GM23338 (cell line): ENCODE data around the gene FGF3. TPM values are rescaled to one million over a fixed set of nuclear protein-coding genes. Genes with fewer than 3 reads are reported as not detected.

Experiments used
- ATAC-seq: fragments of 200-7000 bp; cut with Tn5 transposase; 3 replicates; pipeline ENCODE4 v1.9.1; 2020
- DNase-seq: peaks from one replicate; pipeline ENCODE4 v3.0.0-alpha.2; 2015; ENCODE audit warnings: low spot score
- H2AFZ ChIP-seq: fragments of 200-600 bp; sonication (generic); 2 replicates; pipeline ENCODE4 v1.8.0; 2016; ENCODE audit warnings: antibody characterized with exemption, mild to moderate bottlenecking, moderate library complexity
- H3F3A ChIP-seq: fragments of 200-600 bp; sonication (generic); replicated peaks from 2 replicates; pipeline ENCODE4 v1.8.0; 2017; ENCODE audit warnings: antibody characterized with exemption, mixed run types, low read depth
- H3K27ac ChIP-seq: fragments of 200-600 bp; sonication (generic); 2 replicates; pipeline ENCODE4 v1.6.1; 2016; ENCODE audit warnings: low read depth
- H3K27me3 ChIP-seq: fragments of 200-600 bp; sonication (generic); 2 replicates; pipeline ENCODE4 v1.8.0; 2016; ENCODE audit warnings: mild to moderate bottlenecking, mixed run types, moderate library complexity; ENCODE audit not compliant: insufficient read depth
- H3K36me3 ChIP-seq: fragments of 200-600 bp; sonication (generic); 2 replicates; pipeline ENCODE4 v1.8.0; 2016; ENCODE audit warnings: mild to moderate bottlenecking; ENCODE audit not compliant: insufficient read depth
- H3K4me1 ChIP-seq: fragments of 200-600 bp; sonication (generic); 2 replicates; pipeline ENCODE4 v1.8.0; 2016; ENCODE audit warnings: mild to moderate bottlenecking, moderate library complexity; ENCODE audit not compliant: insufficient read depth
- H3K4me2 ChIP-seq: fragments of 200-600 bp; sonication (generic); 2 replicates; pipeline ENCODE4 v1.7.1; 2017; ENCODE audit warnings: mixed run types
- H3K4me3 ChIP-seq: fragments of 200-600 bp; sonication (generic); 2 replicates; pipeline ENCODE4 v1.6.1; 2016; ENCODE audit warnings: mixed run types
- H3K79me2 ChIP-seq: fragments of 200-600 bp; sonication (generic); replicated peaks from 2 replicates; pipeline ENCODE4 v1.8.0; 2017; ENCODE audit warnings: mild to moderate bottlenecking; ENCODE audit not compliant: insufficient read depth
- H3K9me2 ChIP-seq: fragments of 200-600 bp; sonication (generic); 2 replicates; pipeline ENCODE4 v1.8.0; 2017; ENCODE audit not compliant: insufficient read depth
- H4K20me1 ChIP-seq: fragments of 200-600 bp; sonication (generic); replicated peaks from 2 replicates; pipeline ENCODE4 v1.8.0; 2017; ENCODE audit warnings: mild to moderate bottlenecking; ENCODE audit not compliant: insufficient read depth
- H3K27ac Mint-ChIP-seq: 2 replicates; pipeline ENCODE4 v1.8.0; 2020; ENCODE audit warnings: inconsistent platforms, mild to moderate bottlenecking, moderate library complexity, mixed read lengths
- H3K27me3 Mint-ChIP-seq: 3 replicates; pipeline ENCODE4 v1.8.0; 2022; ENCODE audit warnings: low read depth, mild to moderate bottlenecking, moderate library complexity, mixed read lengths, inconsistent platforms; ENCODE audit not compliant: insufficient read depth, poor library complexity
- H3K36me3 Mint-ChIP-seq: 3 replicates; pipeline ENCODE4 v1.8.0; 2021; ENCODE audit warnings: low read depth, mild to moderate bottlenecking, inconsistent platforms, moderate library complexity, mixed read lengths
- H3K4me1 Mint-ChIP-seq: 3 replicates; pipeline ENCODE4 v1.8.0; 2020; ENCODE audit warnings: mild to moderate bottlenecking, inconsistent platforms, mixed read lengths
- H3K4me3 Mint-ChIP-seq: 3 replicates; pipeline ENCODE4 v1.8.0; 2021; ENCODE audit warnings: moderate library complexity, mild to moderate bottlenecking, inconsistent platforms, mixed read lengths
- H3K9me3 Mint-ChIP-seq: 3 replicates; pipeline ENCODE4 v1.8.0; 2020; ENCODE audit warnings: moderate library complexity, mild to moderate bottlenecking, inconsistent platforms, mixed read lengths
- CTCF ChIP-seq, 2 experiments: fragments of 200-600 bp in 1 of 2; sonication (generic) in 1 of 2; conservative IDR thresholded peaks; 2 replicates each; pipeline versions ENCODE4 v1.5.1 to v1.6.1; 2016 to 2017; ENCODE audit warnings: antibody characterized with exemption in 2 of 2, low read depth in 2 of 2, mild to moderate bottlenecking in 2 of 2, moderate library complexity in 1 of 2
- ETS1 ChIP-seq: IDR thresholded peaks from 2 replicates; pipeline ENCODE4 v1.6.1; 2016; ENCODE audit warnings: antibody characterized with exemption
- EZH2 ChIP-seq: fragments of 200-600 bp; sonication (generic); IDR thresholded peaks from one replicate; pipeline ENCODE4 v1.8.0; 2017; ENCODE audit warnings: antibody characterized with exemption, mild to moderate bottlenecking, low read depth; ENCODE audit not compliant: unreplicated experiment
- EZH2phosphoT487 ChIP-seq: fragments of 200-600 bp; sonication (generic); IDR thresholded peaks from one replicate; pipeline ENCODE4 v1.8.1; 2018; ENCODE audit warnings: antibody characterized with exemption; ENCODE audit not compliant: unreplicated experiment
- JUNB ChIP-seq: IDR thresholded peaks from one replicate; pipeline ENCODE4 v1.6.1; 2016; ENCODE audit warnings: antibody characterized with exemption; ENCODE audit not compliant: unreplicated experiment
- NANOG ChIP-seq: IDR thresholded peaks from 2 replicates; pipeline ENCODE4 v1.6.1; 2016; ENCODE audit warnings: antibody characterized with exemption, borderline replicate concordance
- POLR2AphosphoS5 ChIP-seq: IDR thresholded peaks from 2 replicates; pipeline ENCODE4 v1.6.1; 2016; ENCODE audit warnings: antibody characterized with exemption, low read depth
- REST ChIP-seq: IDR thresholded peaks from one replicate; pipeline ENCODE4 v1.6.1; 2018; ENCODE audit warnings: antibody characterized with exemption; ENCODE audit not compliant: unreplicated experiment
- STAT1 ChIP-seq: IDR thresholded peaks from one replicate; pipeline ENCODE4 v1.6.1; 2016; ENCODE audit warnings: antibody characterized with exemption; ENCODE audit not compliant: unreplicated experiment
- ZNF114 ChIP-seq: fragments of 250-450 bp; sonication (Bioruptor Pico); IDR thresholded peaks from 2 replicates; pipeline ENCODE4 v1.5.0; 2020; ENCODE audit warnings: mild to moderate bottlenecking, moderate library complexity
- ZNF331 ChIP-seq: fragments of 250-450 bp; sonication (Bioruptor Pico); IDR thresholded peaks from 2 replicates; pipeline ENCODE4 v1.5.0; 2020; ENCODE audit warnings: low read depth, mild to moderate bottlenecking, moderate library complexity
- ZNF462 ChIP-seq: fragments of 250-450 bp; sonication (Bioruptor Pico); IDR thresholded peaks from 2 replicates; pipeline ENCODE4 v1.5.0; 2020; ENCODE audit warnings: mild to moderate bottlenecking, moderate library complexity
- polyA plus RNA-seq: library from polyadenylated mRNA; unstranded; fragments of >200 nt; fragmentation: Nextera tagmentation; extraction: Ambion mirVana; gene quantifications from 2 replicates; pipeline ENCODE4 v1.2.1, GENCODE V29; 2016
- total RNA-seq: library from RNA; depleted of rRNA; stranded (reverse); fragments of >200 nt; shearing (Covaris generic); gene quantifications from 2 replicates; pipeline ENCODE4 v1.2.3, GENCODE V29; 2014

The FGF3 gene
- total and polyA plus RNA-seq, 2 experiments from 2014 or later: 1.2 TPM; not detected in 1

GRCh38 chr11:69812256-69812655 lies 7.0 kb downstream of the FGF3 start (continued):
- TF ChIP-seq EZH2 (no peak), REST (no peak), EZH2phosphoT487 (no peak), NANOG (no peak), POLR2AphosphoS5 (no peak), ZNF114 (CRISPR knock-in tag) (no peak), ETS1 (no peak), JUNB (no peak), ZNF331 (CRISPR knock-in tag) (no peak), CTCF (conservative IDR thresholded peaks at IDR 0.05; ENCODE audit: low read depth in 2 of 2) (no peak), STAT1 (no peak)

- Mint-ChIP-seq H3K4me3 (no peak overlapping the region), H3K27ac (no peak overlapping the region), H3K27me3 (peaks cover 37% of the 10 kb centered on the region), H3K36me3 (no peaks in the 10 kb centered on the region; the same call in 2 of the 3 replicates), H3K9me3 (peaks cover 3% of the 10 kb centered on the region), H3K4me1 (peaks cover 5% of the 10 kb centered on the region)
- Histone ChIP-seq H2AFZ (no peak overlapping the region), H4K20me1 (no peaks in the 10 kb centered on the region), H3K27me3 (peaks cover 18% of the 10 kb centered on the region), H3K4me1 (peaks cover 3% of the 10 kb centered on the region; the same call in 1 of the 2 replicates), H3K4me3 (no peak overlapping the region), H3K27ac (no peak overlapping the region), H3K79me2 (no peaks in the 10 kb centered on the region), H3F3A (no peaks in the 10 kb centered on the region), H3K4me2 (no peak overlapping the region), H3K36me3 (no peaks in the 10 kb centered on the region), H3K9me2 (no peaks in the 10 kb centered on the region)
- ATAC-seq: no peak
- no peak for DNase-seq
- no peak for TF ChIP-seq ZNF462
These were observed 7.8 kb downstream of the FGF3 start for GRCh38 chr11:69811431-69811830.
